ENCODE results near the gene OR51B6. TPM values are rescaled to one million over a fixed set of nuclear protein-coding genes. Genes with fewer than 3 reads are reported as not detected.
"Not testable (repeated sequence)": the region's sequence is repeated elsewhere in the genome, so short reads cannot be mapped to it uniquely, and the experiment has no call there.

The OR51B6 gene
- total RNA-seq, 1 experiment from 2014 or later: not detected

DNA sequence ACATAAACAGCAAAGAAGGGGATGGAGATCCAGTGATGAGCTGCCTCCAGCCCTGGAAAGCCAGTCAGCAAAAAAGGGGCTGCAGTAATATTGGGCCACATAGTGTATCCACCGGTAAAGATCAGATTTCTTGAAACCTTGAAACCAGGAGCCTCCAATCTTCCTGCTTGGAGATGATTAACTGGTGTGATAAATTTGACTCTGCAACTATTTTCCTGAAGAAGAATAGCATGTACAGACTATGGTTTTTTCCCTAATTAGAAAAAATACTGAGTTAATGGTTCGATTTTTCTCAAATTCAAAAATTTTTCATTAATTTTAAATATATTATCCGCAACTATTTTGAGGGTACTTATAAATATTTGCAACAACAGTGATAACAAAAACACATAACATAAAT lies 27.1 kb upstream of the OR51B6 start, which contains the start of gene OR51B2:
Gene OR51B2 (minus strand): TSS at position 101 of the 400 bp plus-strand sequence. CDS start 0 bp downstream, at position 101.
- no peaks in the 10 kb centered on the region for H3K4me1 ChIP-seq (ENCODE audit: low read length)
- H3K9ac ChIP-seq (ENCODE audit: low read length): no peak within 1 kb of the TSS
- H3K27ac ChIP-seq (ENCODE audit: low read length): no peak within 1 kb of the TSS
- no peaks in the 10 kb centered on the region for H3K9me2 ChIP-seq (replicated peaks; ENCODE audit: insufficient read depth, low read length)
- 0 out of 2 replicates have a peak, but pooled peaks cover 3% of the 10 kb centered on the region for H3K27me3 ChIP-seq (ENCODE audit: low read length)
- no peaks in the 10 kb centered on the region for H3K79me2 ChIP-seq (ENCODE audit: low read length)
- no peak within 1 kb of the TSS for H3K4me2 ChIP-seq (ENCODE audit: low read depth, low read length, poor library complexity, severe bottlenecking)
- no peaks in the 10 kb centered on the region for H3K9me3 ChIP-seq (ENCODE audit: low read length)
- no peaks in the 10 kb centered on the region for H4K20me1 ChIP-seq (ENCODE audit: insufficient read depth, low read depth, low read length)
- H2AFZ ChIP-seq (ENCODE audit: low read length): no peak within 1 kb of the TSS
- H3K4me3 ChIP-seq (ENCODE audit: low read length): no peak within 1 kb of the TSS
- no peak for DNase-seq
- H3K36me3 ChIP-seq (ENCODE audit: insufficient read depth, low read length): no peaks in the 10 kb centered on the region

DNA sequence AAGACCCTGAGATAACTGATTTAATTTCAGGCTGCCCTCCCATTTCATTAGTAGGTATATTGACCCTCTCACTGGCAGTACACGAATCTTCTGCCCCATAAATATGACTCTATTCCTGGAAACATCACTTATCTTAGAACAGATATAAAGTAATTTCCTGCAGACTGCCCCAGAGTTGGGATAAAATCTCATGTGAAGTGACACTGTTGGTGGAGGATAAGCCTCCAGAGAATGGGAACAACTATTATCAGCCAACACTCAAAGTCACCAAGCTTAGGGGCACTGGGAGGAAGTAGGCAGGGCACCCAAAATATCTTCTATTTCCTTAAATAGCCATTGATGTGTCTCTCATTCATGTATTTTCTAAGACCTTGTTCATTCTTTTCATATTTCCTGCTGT lies 16.1 kb upstream of the OR51B6 start:
- H3K9me2 ChIP-seq (replicated peaks; ENCODE audit: insufficient read depth, low read length): no peaks in the 10 kb centered on the region
- H3K4me3 ChIP-seq (ENCODE audit: low read length): no peak overlapping the region
- no peaks in the 10 kb centered on the region for H3K36me3 ChIP-seq (ENCODE audit: insufficient read depth, low read length)
- H3K79me2 ChIP-seq (ENCODE audit: low read length): no peaks in the 10 kb centered on the region
- H3K9me3 ChIP-seq (ENCODE audit: low read length): no peaks in the 10 kb centered on the region
- no peak for DNase-seq
- no peaks in the 10 kb centered on the region for H3K4me1 ChIP-seq (ENCODE audit: low read length)
- H3K27ac ChIP-seq (ENCODE audit: low read length): no peak overlapping the region
- no peak overlapping the region for H2AFZ ChIP-seq (ENCODE audit: low read length)
- no peak overlapping the region for H3K9ac ChIP-seq (ENCODE audit: low read length)
- H3K4me2 ChIP-seq (ENCODE audit: low read depth, low read length, poor library complexity, severe bottlenecking): no peak overlapping the region
- no peaks in the 10 kb centered on the region for H4K20me1 ChIP-seq (ENCODE audit: insufficient read depth, low read depth, low read length)
- H3K27me3 ChIP-seq (ENCODE audit: low read length): no peaks in the 10 kb centered on the region

DNA sequence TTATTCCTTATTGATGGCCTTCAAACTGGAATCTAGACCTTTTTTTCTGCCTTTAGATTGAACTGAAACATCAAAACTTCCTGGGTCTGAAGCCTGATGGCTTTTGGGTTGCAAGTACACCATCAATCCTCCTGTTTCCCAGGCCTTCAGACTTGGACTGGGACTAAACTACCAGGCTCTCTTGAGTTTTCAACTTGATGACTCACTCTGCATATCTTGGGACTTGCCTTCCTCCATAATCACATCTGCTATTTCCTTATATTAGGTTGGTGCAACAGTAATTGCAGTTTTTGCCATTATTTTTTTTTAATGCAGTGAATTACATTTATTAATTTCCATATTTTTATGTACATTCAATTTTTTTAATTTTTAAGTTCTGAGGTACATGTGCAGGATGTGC lies 15.0 kb upstream of the OR51B6 start:
- no peak overlapping the region for H3K4me2 ChIP-seq (ENCODE audit: low read depth, low read length, poor library complexity, severe bottlenecking)
- H3K27me3 ChIP-seq (ENCODE audit: low read length): no peaks in the 10 kb centered on the region
- no peaks in the 10 kb centered on the region for H4K20me1 ChIP-seq (ENCODE audit: insufficient read depth, low read depth, low read length)
- H3K79me2 ChIP-seq (ENCODE audit: low read length): no peaks in the 10 kb centered on the region
- no peaks in the 10 kb centered on the region for H3K9me3 ChIP-seq (ENCODE audit: low read length)
- no peaks in the 10 kb centered on the region for H3K4me1 ChIP-seq (ENCODE audit: low read length)
- DNase-seq: no peak
- no peak overlapping the region for H2AFZ ChIP-seq (ENCODE audit: low read length)
- no peak overlapping the region for H3K4me3 ChIP-seq (ENCODE audit: low read length)
- no peaks in the 10 kb centered on the region for H3K9me2 ChIP-seq (replicated peaks; ENCODE audit: insufficient read depth, low read length)
- H3K36me3 ChIP-seq (ENCODE audit: insufficient read depth, low read length): no peaks in the 10 kb centered on the region
- H3K9ac ChIP-seq (ENCODE audit: low read length): no peak overlapping the region
- H3K27ac ChIP-seq (ENCODE audit: low read length): no peak overlapping the region

DNA sequence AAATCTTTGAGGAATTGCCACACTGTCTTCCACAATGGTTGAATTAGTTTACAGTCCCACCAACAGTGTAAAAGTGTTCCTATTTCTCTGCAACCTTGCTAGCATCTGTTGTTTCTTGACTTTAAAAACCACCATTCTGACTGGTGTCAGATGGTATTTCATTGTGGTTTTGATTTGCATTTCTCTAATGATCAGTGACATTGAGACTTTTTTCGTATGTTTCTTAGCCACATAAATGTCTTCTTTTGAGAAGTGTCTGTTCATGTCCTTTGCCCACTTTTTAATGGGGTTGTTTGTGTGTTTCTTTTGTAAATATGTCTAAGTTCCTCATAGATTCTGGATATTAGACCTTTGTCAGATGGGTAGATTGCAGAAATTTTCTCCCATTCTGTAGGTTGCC lies 14.1 kb upstream of the OR51B6 start:
- H3K9me3 ChIP-seq (ENCODE audit: low read length); H3K27me3 ChIP-seq (ENCODE audit: low read length); H3K27ac ChIP-seq (ENCODE audit: low read length); H2AFZ ChIP-seq (ENCODE audit: low read length); H3K36me3 ChIP-seq (ENCODE audit: insufficient read depth, low read length); H3K4me3 ChIP-seq (ENCODE audit: low read length); DNase-seq; H3K4me1 ChIP-seq (ENCODE audit: low read length); H3K9me2 ChIP-seq (replicated peaks; ENCODE audit: insufficient read depth, low read length); H4K20me1 ChIP-seq (ENCODE audit: insufficient read depth, low read depth, low read length); H3K9ac ChIP-seq (ENCODE audit: low read length); H3K79me2 ChIP-seq (ENCODE audit: low read length); H3K4me2 ChIP-seq (ENCODE audit: low read depth, low read length, poor library complexity, severe bottlenecking): not testable (repeated sequence)

DNA sequence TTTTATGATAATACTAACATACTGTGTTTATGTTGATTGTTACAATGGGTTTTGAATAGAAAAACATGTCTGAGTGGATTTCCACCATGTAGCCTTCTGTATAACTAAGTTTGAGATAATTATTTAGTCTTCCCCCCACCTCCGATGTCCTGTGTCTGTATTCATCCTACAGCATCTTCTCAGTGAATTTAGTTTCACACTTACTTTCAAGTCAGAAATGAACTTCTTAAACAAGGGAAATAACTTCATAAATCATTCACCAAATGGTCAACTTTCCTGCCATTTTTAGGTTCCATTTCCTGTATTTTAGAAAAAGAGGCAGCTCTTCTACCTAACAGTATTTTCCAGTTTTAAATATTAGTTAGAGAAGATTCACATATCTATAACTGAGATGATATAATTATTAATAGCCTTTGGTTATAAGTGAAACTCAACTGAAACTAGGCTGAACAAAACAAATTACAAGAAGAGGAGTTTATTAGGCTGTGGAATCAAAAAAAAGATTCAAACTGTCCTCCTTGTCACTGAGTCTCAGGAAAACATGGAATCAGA lies 11.5 kb upstream of the OR51B6 start:
- Histone ChIP-seq H4K20me1 (ENCODE audit: insufficient read depth, low read depth, low read length) (no peaks in the 10 kb centered on the region), H3K9ac (ENCODE audit: low read length) (no peak overlapping the region), H3K4me3 (ENCODE audit: low read length) (no peak overlapping the region), H3K79me2 (ENCODE audit: low read length) (no peaks in the 10 kb centered on the region), H2AFZ (ENCODE audit: low read length) (no peak overlapping the region), H3K27me3 (ENCODE audit: low read length) (no peaks in the 10 kb centered on the region), H3K27ac (ENCODE audit: low read length) (no peak overlapping the region), H3K9me2 (replicated peaks; ENCODE audit: insufficient read depth, low read length) (no peaks in the 10 kb centered on the region), H3K36me3 (ENCODE audit: insufficient read depth, low read length) (no peaks in the 10 kb centered on the region), H3K4me2 (ENCODE audit: low read depth, low read length, poor library complexity, severe bottlenecking) (no peak overlapping the region), H3K9me3 (ENCODE audit: low read length) (no peaks in the 10 kb centered on the region), H3K4me1 (ENCODE audit: low read length) (no peaks in the 10 kb centered on the region)
- DNase-seq: no peak

DNA sequence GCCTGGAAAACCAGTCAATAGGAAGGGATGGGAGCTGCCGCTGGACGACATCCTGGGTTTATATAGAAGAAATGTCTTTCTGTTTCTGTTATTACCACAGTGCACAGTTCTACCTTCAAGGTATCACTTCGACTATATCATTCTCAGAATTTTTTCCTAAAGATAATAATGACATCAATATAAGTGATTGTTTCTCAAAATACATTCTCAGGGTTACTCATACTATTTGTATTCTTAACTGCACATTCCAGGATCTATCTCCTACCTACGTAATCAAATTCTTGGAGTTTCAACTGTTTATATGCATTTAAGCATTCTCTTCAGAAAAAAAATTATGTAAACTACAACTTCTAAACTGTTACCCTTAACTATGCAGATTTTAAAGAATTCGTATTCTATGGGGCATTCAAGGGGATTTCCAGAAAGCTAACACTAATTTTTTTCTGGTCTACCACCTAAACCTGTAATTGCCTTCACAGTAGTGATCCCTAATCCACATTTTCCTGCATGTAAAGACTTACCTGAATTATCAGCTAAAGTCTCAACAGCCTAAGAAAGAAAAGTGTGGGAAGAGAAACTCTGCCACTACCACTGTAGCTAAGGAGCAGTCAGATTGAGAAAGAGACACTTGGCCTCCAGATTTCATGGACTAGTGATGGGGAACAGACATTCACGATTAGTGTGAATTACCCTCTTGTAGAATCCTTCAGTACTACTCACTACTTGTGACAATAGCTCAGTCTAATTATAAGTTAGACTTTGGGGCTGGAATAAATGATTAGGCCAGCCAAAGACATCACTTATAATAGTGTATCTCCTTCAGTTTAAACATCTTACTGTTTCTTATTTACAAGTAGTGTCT lies 7.6 kb upstream of the OR51B6 start, which contains the start of gene OR51B5:
Gene OR51B5 (minus strand): TSS at position 51 of the 862 bp plus-strand sequence. CDS start 0 bp downstream, at position 51.
- H2AFZ ChIP-seq (ENCODE audit: low read length): no peak within 1 kb of the TSS

DNA sequence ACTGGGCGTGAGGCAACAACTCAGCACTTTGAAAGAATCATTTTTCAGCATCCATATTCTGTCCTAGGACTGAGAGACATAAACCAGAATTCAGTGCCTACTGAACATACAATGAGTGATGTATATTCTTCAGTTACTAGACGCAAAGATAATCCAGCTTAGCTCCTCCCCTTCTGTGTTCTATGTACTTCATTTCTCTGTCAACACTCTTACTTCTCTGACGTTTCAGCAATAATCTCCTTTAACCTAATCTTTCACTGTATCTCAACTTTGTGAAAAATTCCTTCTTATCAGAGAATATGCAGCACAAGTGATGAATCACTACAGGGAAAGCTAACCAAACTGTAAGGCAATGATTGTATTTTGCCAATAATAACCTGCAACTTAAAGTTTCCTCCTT lies 5.5 kb upstream of the OR51B6 start:
- H3K79me2 ChIP-seq (ENCODE audit: low read length): no peaks in the 10 kb centered on the region

More for the DNA sequence above, 7.6 kb upstream of the OR51B6 start, which contains the start of gene OR51B5:
- Histone ChIP-seq H4K20me1 (ENCODE audit: insufficient read depth, low read depth, low read length) (no peaks in the 10 kb centered on the region), H3K79me2 (ENCODE audit: low read length) (no peaks in the 10 kb centered on the region), H3K36me3 (ENCODE audit: insufficient read depth, low read length) (no peaks in the 10 kb centered on the region), H3K9me2 (replicated peaks; ENCODE audit: insufficient read depth, low read length) (no peaks in the 10 kb centered on the region), H3K4me3 (ENCODE audit: low read length) (no peak within 1 kb of the TSS), H3K27me3 (ENCODE audit: low read length) (no peaks in the 10 kb centered on the region), H3K9ac (ENCODE audit: low read length) (no peak within 1 kb of the TSS), H3K4me1 (ENCODE audit: low read length) (no peaks in the 10 kb centered on the region), H3K9me3 (ENCODE audit: low read length) (no peaks in the 10 kb centered on the region), H3K27ac (ENCODE audit: low read length) (no peak within 1 kb of the TSS), H3K4me2 (ENCODE audit: low read depth, low read length, poor library complexity, severe bottlenecking) (no peak within 1 kb of the TSS)
- no peak for DNase-seq

DNA sequence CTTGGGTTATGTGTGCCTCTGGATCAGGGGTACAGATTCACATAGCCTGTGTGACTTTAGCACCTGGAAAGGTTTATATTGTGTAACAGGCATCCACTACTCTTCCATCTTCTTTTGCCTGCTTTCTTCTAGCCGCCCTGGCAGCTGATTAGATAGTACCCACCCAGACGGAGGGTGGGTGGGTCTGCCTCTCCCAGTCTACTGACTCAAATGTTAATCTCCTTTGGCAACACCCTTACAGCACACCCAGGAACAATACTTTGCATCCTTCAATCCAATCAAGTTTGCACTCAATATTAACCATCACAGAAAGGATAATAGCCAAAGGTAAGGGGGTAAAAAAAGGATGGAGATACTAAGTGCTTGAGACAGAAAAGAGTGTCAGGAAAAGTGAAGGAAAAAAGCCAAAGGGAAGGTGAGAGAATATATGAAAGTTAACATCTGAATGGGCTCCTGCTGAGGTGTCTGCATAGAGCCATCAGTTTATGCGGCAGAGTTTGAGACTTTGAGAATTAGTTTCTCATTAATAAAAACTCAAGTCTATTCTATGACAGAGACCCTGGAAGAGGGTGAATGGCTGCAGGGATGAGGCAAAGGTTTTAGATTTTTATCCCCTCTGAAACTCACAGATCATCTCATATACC lies 2.6 kb upstream of the OR51B6 start:
- H4K20me1 ChIP-seq (ENCODE audit: insufficient read depth, low read depth, low read length): no peaks in the 10 kb centered on the region
- H2AFZ ChIP-seq (ENCODE audit: low read length): no peak overlapping the region
- H3K9me3 ChIP-seq (ENCODE audit: low read length): no peaks in the 10 kb centered on the region
- no peaks in the 10 kb centered on the region for H3K4me1 ChIP-seq (ENCODE audit: low read length)
- H3K27me3 ChIP-seq (ENCODE audit: low read length): no peaks in the 10 kb centered on the region
- no peaks in the 10 kb centered on the region for H3K79me2 ChIP-seq (ENCODE audit: low read length)
- H3K27ac ChIP-seq (ENCODE audit: low read length): no peak overlapping the region
- no peak overlapping the region for H3K4me3 ChIP-seq (ENCODE audit: low read length)
- H3K9ac ChIP-seq (ENCODE audit: low read length): no peak overlapping the region
- no peaks in the 10 kb centered on the region for H3K36me3 ChIP-seq (ENCODE audit: insufficient read depth, low read length)
- H3K4me2 ChIP-seq (ENCODE audit: low read depth, low read length, poor library complexity, severe bottlenecking): no peak overlapping the region
- DNase-seq: no peak
- no peaks in the 10 kb centered on the region for H3K9me2 ChIP-seq (replicated peaks; ENCODE audit: insufficient read depth, low read length)

More for the DNA sequence above, 5.5 kb upstream of the OR51B6 start:
- Histone ChIP-seq H3K4me3 (ENCODE audit: low read length) (no peak overlapping the region), H3K27me3 (ENCODE audit: low read length) (no peaks in the 10 kb centered on the region), H3K9me3 (ENCODE audit: low read length) (no peaks in the 10 kb centered on the region), H3K27ac (ENCODE audit: low read length) (no peak overlapping the region), H3K9ac (ENCODE audit: low read length) (no peak overlapping the region), H2AFZ (ENCODE audit: low read length) (no peak overlapping the region), H3K36me3 (ENCODE audit: insufficient read depth, low read length) (no peaks in the 10 kb centered on the region), H4K20me1 (ENCODE audit: insufficient read depth, low read depth, low read length) (no peaks in the 10 kb centered on the region), H3K9me2 (replicated peaks; ENCODE audit: insufficient read depth, low read length) (no peaks in the 10 kb centered on the region), H3K4me1 (ENCODE audit: low read length) (no peaks in the 10 kb centered on the region), H3K4me2 (ENCODE audit: low read depth, low read length, poor library complexity, severe bottlenecking) (no peak overlapping the region)
- no peak for DNase-seq

Measured in Karpas-422 (cell line).